ENCODE measurements around the gene TPCN1.

The TPCN1 gene

DNA sequence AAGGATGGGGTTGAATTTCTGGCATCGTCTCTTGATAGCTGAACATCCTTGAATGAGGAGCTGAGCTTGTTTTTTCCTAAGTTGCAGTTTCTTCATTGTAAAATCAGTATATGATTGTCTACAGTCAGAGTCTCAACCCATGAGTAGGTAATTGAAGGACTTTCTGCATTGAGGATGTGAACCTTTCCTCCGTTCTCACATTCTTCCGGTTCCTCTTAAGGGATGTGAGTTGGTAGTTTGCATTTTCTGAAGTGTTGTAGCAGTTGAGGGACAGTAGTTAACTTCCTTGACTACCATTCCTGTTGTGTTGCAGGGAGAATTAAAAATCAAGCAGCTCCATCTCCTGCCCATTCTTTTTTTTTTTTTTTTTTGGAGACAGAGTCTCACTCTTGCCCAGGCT is 19.1 kb downstream of the TPCN1 start:
- Mint-ChIP-seq H3K4me1 (peaks cover 5% of the 10 kb centered on the region), H3K4me3 (no peak overlapping the region), H3K27me3 (no peaks in the 10 kb centered on the region), H3K27ac (no peak overlapping the region), H3K9me3 (no peaks in the 10 kb centered on the region)
- DNase-seq (no peak), ATAC-seq (no peak)

GRCh38 chr12:113241191-113242025 is 20.1 kb downstream of the TPCN1 start:
- H3K9me3 Mint-ChIP-seq, result no peaks in the 10 kb centered on the region
- H3K27me3 Mint-ChIP-seq, result no peaks in the 10 kb centered on the region
- no peak for ATAC-seq
- H3K4me3 Mint-ChIP-seq, result no peak overlapping the region
- peaks cover 5% of the 10 kb centered on the region for H3K4me1 Mint-ChIP-seq
- H3K27ac Mint-ChIP-seq, result no peak overlapping the region
- DNase-seq, result no peak

GRCh38 chr12:113242026-113242418 is 20.8 kb downstream of the TPCN1 start:
- Mint-ChIP-seq H3K27ac (no peak overlapping the region), H3K9me3 (no peaks in the 10 kb centered on the region), H3K4me1 (peaks cover 5% of the 10 kb centered on the region), H3K27me3 (no peaks in the 10 kb centered on the region), H3K4me3 (no peak overlapping the region)
- no peak for ATAC-seq
- DNase-seq, result no peak

DNA sequence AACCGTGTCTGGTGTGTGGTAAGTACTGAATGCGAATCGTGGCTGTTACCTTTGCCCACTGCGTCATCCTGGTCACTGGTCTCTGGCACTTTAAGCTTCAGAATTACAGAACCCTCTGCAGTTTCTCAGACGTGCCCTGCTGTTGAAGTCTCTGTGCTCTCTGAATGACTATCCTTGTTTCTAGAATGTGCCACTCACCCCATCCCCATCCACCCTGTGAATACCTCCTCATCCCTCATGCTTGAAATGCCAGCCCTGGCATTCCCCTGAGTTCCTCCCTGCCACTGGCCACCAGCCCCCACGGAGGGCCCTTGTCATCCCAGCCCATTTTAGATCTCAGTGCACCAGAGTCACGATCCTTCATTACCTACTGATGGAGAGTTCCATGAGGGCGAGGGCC is 21.3 kb downstream of the TPCN1 start:
- Mint-ChIP-seq H3K4me3 (no peak overlapping the region), H3K27ac (no peak overlapping the region), H3K4me1 (peaks cover 5% of the 10 kb centered on the region), H3K27me3 (no peaks in the 10 kb centered on the region), H3K9me3 (no peaks in the 10 kb centered on the region)
- DNase-seq, result no peak
- no peak for ATAC-seq

DNA sequence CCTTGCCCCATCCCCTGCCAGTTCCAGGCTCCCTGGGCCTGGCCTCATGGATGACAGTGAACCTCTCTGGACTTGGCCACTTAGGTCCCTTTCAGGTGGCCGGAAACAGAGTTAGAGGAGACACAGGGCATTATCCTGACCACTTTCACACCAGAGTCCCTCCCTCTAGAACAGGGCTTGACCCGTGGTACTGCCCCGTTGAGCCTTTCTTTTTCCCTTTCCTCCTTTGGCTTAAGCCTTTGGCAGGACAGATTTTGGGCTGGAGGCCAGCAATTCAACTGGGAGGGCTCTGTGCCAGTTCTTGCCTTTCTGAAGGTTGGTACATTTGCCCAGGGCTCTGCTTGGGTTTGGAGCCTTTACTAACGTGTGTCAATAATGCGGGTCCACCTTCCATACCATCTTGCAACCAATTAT is 22.8 kb downstream of the TPCN1 start:
- Mint-ChIP-seq H3K4me3 (no peak overlapping the region), H3K27ac (no peak overlapping the region), H3K27me3 (no peaks in the 10 kb centered on the region), H3K4me1 (peaks cover 5% of the 10 kb centered on the region), H3K9me3 (no peaks in the 10 kb centered on the region)
- ATAC-seq, result no peak
- no peak for DNase-seq

DNA sequence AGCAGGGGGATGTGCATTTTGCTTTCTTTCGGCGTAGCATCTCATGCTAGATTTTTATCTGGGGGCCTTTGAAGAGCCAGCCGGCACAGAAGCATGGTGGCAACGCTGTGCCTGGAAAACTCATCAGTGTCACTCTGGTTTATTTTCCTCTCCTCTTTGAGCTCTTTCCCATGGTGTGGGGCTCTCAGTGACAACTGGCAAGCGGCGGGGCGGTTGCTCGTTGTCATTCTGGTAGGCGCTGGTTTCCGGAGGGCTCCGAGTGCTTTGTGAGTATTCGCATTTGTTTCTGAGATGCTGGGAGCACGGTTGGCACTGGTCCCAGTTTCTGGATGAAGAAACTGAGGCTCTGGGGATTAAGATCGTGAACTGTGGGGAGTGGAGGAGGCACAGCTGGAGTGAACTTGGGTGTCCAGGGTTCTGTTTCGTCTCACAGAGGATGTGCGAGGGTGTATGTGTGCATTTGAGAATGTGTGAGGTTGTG is 23.3 kb downstream of the TPCN1 start:
- ATAC-seq, result no peak
- no peak for DNase-seq
- no peaks in the 10 kb centered on the region for H3K27me3 Mint-ChIP-seq
- no peak overlapping the region for H3K4me3 Mint-ChIP-seq
- peaks cover 5% of the 10 kb centered on the region for H3K4me1 Mint-ChIP-seq
- no peaks in the 10 kb centered on the region for H3K9me3 Mint-ChIP-seq
- peak overlapping the region; percentile 16 to 85 for H3K27ac Mint-ChIP-seq

DNA sequence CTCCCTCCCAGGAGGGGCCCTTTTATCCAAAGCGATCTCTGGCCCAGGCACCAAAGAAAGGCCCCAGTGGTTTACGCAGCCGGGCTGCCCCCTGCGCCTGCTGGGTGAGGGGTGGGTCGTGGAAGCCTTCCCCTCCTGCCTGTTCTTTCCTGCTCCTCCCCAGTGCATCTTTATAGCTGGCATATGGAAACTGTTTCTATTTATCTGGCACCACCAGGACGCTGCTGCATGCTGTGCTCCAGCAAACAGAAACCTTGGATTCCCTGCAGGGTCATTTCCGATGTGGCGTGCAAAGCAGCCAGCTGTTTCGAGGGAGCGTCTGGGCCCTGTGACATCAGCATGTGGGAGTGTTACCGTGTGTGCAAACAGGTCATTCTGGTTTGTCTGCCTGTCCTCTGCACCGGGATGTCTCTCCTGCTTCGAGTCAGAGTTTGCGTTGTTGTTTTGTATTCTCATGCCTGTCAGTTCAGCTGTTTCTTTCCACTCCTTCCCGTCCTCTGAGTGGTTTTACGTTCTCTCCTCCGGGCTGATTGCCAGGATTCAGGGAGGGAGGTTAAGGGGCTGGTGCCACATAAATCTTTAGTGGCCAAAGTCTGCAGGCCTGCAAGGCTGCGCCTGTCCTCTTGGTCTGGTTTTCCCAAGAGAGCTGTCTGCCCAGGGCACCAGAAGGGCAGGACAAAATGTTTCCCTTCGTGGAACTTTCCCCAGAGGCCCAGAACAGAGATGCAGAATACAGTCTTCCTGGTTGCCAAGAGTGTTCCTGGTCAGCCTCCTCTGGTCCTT is 24.6 kb downstream of the TPCN1 start:
- Mint-ChIP-seq H3K4me1 (no peaks in the 10 kb centered on the region), H3K4me3 (no peak overlapping the region), H3K27me3 (no peaks in the 10 kb centered on the region), H3K27ac (peak overlapping the region in 1 of 2 donors; percentile 25), H3K9me3 (no peaks in the 10 kb centered on the region)
- ATAC-seq (no peak), DNase-seq (no peak)

DNA sequence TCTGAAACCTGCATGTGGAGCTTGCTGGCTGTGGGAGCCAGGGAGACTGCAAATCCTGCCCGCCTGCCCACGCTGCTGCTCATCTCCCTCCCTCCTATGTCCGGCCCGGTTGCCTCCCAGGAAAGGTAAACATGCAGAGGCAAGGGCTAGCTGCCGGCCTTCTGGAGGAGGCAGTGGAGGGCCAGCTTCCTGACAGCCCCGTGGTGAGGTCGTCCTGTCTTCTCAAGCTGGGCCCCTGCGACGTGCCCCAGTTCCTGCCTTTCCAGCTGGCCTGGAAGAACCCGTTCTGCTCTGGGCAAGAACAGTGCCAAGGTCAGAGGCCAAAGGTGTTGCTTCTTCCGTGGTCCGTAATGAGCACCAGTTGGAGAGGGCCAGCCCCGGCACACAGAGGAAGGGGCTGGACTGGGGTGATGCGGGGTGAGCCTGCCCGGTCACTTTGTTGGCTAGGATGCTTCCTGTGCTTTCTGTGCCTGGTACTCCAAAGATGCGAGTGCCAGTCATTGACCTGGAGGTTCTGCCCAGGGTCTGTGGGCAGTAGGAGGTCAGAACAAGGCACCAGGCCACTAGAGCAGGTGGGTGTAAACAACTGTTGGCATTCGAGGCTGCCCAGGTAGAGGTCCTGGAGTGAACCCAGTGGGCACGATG is 25.3 kb downstream of the TPCN1 start:
- H3K4me1 Mint-ChIP-seq, result no peaks in the 10 kb centered on the region
- H3K27me3 Mint-ChIP-seq, result no peaks in the 10 kb centered on the region
- H3K4me3 Mint-ChIP-seq, result no peak overlapping the region
- peak overlapping the region in 1 of 2 donors; percentile 25 for H3K27ac Mint-ChIP-seq
- no peak for ATAC-seq
- DNase-seq, result no peak
- peaks cover 0 to 4% of the 10 kb centered on the region in 2 donors for H3K9me3 Mint-ChIP-seq

DNA sequence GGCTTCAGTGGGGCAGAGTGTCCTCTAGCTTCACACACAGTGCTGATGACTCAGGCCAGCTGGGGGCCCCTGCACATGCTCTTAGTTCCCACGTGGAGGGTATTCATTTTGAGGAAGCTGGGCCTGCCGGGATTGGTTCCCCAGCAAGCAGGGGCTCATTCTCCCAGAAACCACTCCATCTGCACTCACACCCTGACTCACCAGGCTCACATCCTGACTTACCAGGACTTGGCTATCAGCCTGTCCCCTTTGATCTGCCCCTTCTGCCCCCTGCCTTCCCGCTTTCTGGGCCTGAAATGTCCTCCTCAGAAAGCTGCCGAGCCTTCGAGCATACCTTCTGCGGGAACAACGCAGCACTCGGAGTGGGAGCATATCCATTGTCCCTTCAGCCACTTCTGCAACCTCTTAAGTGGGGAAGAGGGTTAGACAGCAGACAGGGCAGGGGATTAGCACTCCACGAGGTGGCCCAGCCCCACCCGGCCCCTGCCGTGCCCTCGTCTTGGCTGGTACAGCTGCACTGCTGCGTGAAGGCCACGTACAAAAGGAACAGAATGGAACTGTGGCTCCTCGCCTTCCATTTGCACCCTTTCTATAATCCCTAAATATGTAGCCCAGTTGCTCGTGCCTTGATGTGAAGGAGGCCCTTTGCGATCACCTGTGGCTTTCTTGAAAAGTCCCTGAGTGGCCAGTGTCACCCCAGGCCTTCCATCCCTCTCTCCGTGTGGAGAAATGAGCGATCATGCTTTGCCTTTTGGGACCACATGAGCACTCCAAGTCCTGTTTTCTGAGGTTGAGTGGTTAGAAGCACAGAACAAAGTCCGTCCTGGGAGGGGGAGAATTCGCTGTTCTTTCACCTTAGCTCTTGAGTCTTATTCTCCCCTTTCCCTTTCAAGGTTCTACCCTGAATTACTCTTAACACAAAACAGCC is 26.1 kb downstream of the TPCN1 start:
- Mint-ChIP-seq H3K27ac (peak overlapping the region in 1 of 2 donors; percentile 90), H3K4me3 (no peak overlapping the region), H3K9me3 (peaks cover 0 to 12% of the 10 kb centered on the region in 2 donors), H3K4me1 (no peaks in the 10 kb centered on the region), H3K27me3 (no peaks in the 10 kb centered on the region)
- DNase-seq (no peak), ATAC-seq (no peak)

DNA sequence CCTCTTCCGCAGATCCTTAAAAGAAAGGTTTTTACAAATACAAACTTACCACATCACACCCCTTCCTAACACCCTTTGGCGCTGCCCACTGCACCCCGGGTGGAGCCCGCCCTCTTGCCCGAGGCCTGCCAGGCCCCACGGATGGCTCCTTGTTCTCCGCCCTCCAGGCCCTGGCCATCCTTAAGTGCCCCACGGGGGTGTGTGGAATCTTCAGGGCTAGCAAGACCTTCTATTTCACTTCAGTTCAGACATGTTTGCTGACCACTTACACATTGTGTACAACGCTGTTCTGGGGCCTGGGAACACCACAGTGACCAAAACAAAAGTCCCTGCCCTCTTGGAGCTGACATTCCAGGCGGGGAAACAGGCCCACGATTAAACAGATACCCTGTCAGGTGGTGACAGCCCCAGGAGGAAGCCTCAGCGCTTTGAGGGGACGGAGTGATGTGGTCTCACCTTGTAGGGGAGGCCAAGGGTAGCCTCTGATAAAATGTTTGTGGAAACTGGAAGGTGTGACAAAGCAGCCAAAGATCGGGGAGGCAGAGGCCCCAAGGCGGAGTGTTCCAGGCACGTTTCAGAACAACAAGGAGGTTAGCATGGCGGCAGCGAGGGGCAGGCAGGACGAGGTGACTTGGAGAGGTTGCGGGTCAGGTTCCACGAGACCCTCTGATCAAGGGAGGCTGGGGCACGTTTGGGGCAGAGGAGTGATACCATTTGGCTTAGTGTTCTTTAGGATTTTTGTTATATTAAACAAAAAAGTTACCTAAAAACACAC is 27.0 kb downstream of the TPCN1 start:
- Mint-ChIP-seq H3K27ac (peak overlapping the region in 1 of 2 donors; percentile 20), H3K9me3 (peaks cover 0 to 18% of the 10 kb centered on the region in 2 donors), H3K4me1 (no peaks in the 10 kb centered on the region), H3K27me3 (no peaks in the 10 kb centered on the region), H3K4me3 (no peak overlapping the region)
- ATAC-seq (no peak), DNase-seq (no peak)

DNA sequence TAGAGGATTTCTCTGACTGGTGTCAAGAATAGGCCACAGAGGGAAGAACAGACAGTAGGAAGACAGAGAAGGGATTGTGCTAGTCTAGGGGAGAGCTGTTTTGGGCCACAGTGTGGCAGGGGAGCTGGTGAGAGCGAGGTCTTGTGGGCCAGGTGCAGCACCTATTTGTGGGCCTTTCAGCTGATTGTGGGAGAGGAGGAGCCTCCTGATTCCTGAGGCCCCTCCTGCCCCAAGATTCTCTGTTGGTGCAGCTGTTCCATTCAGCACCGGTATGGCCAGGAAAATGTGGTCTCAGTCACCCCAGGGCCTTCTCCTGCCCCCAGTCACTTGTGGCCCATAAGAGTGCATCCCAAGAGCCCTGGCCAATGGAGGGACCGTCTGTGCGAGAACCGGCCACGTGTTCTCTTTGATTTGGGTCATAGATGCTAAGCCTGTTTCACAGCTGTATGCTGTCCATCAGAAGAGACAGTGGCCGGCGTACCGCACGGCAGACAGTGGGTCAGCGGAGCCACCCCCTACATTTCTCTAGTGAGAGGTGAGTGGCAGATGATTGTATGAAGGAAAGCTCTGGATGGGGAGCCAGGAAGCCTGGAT is 27.7 kb downstream of the TPCN1 start:
- ATAC-seq (no peak), DNase-seq (no peak)
- Mint-ChIP-seq H3K27me3 (no peaks in the 10 kb centered on the region), H3K4me3 (no peak overlapping the region), H3K9me3 (peaks cover 0 to 24% of the 10 kb centered on the region in 2 donors), H3K27ac (no peak overlapping the region), H3K4me1 (no peaks in the 10 kb centered on the region)

DNA sequence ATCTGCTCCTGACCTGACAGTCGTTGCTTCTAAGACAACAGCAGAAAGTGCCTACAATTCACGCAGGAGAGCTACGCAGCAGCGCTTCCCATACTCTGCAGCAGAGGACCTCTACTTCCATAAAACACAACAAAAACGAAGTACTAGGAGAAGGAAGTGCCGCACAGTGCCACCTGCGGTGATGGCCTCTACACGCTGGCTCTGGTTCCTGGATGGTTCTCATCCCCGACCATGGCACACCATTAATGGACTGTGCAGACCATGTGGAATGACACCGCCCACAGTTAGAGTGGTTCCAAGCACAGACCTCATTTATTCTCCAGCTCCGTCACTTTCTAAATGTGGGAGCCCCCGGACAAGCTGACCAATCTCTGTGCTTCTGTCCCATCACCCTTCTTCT is 28.3 kb downstream of the TPCN1 start:
- no peaks in the 10 kb centered on the region for H3K4me1 Mint-ChIP-seq
- ATAC-seq (no peak), DNase-seq (no peak)
- no peak overlapping the region for H3K27ac Mint-ChIP-seq
- no peak overlapping the region for H3K4me3 Mint-ChIP-seq
- H3K9me3 Mint-ChIP-seq, result peaks cover 0 to 24% of the 10 kb centered on the region in 2 donors
- H3K27me3 Mint-ChIP-seq, result no peaks in the 10 kb centered on the region

- H3K27me3 Mint-ChIP-seq, result no peaks in the 10 kb centered on the region
Observed at GRCh38 chr12:113250045-113250444, 28.8 kb downstream of the TPCN1 start.

More at GRCh38 chr12:113250045-113250444, 28.8 kb downstream of the TPCN1 start:
- H3K9me3 Mint-ChIP-seq, result peaks cover 0 to 24% of the 10 kb centered on the region in 2 donors
- ATAC-seq (no peak), DNase-seq (no peak)
- H3K27ac Mint-ChIP-seq, result peak overlapping the region in 1 of 2 donors; percentile 27
- no peak overlapping the region for H3K4me3 Mint-ChIP-seq
- H3K4me1 Mint-ChIP-seq, result no peaks in the 10 kb centered on the region
